Naive thymus-derived CD4-positive, alpha-beta T cell (primary cell): ENCODE measurements around the gene CLNK. TPM values are rescaled to one million over a fixed set of nuclear protein-coding genes. Genes with fewer than 3 reads are reported as not detected.
"Not testable (repeated sequence)": the region's sequence is repeated elsewhere in the genome, so short reads cannot be mapped to it uniquely, and the experiment has no call there.

ENCODE experiments used
- ATAC-seq: fragments of 150-1000 bp; cut with Tn5 transposase; 2 replicates; pipeline ENCODE4 v1.10.0; 2021; ENCODE audit warnings: mild to moderate bottlenecking, moderate library complexity
- CTCF ChIA-PET: fragments of 350-600 bp; sonication (Branson Sonifier 250); formaldehyde crosslinking; loops from one replicate; lab custom pipeline; 2021; ENCODE audit warnings: antibody characterized with exemption; lab: Charles Lee
- POLR2A ChIA-PET: fragments of 350-600 bp; sonication (Branson Sonifier 250); formaldehyde crosslinking; loops from one replicate; lab custom pipeline; 2021; ENCODE audit warnings: antibody characterized with exemption, inconsistent platforms; lab: Charles Lee
- DNase-seq, 9 donors: peaks; one replicate each; pipeline versions ENCODE4 v3.0.0 to v3.0.0-alpha.2; 2020 to 2022; ENCODE audit warnings: mixed read lengths in 1 of 9
- H3K27ac ChIP-seq: one replicate; pipeline ENCODE4 v1.7.0; 2013; ENCODE audit warnings: mild to moderate bottlenecking, low read depth, low read length, moderate library complexity
- H3K27me3 ChIP-seq, 2 donors: one replicate each; pipeline ENCODE4 v1.7.0; 2013; ENCODE audit warnings: low read length in 2 of 2, mild to moderate bottlenecking in 2 of 2, moderate library complexity in 2 of 2; ENCODE audit not compliant: control insufficient read depth in 2 of 2, insufficient read depth in 2 of 2
- H3K36me3 ChIP-seq, 3 experiments: 1 replicate in 2 of 3; 2 replicates in 1 of 3; pipeline ENCODE4 v1.7.0; 2013; ENCODE audit warnings: low read length in 3 of 3, mild to moderate bottlenecking in 3 of 3, moderate library complexity in 1 of 3; ENCODE audit not compliant: insufficient read depth in 3 of 3, control insufficient read depth in 2 of 3
- H3K4me1 ChIP-seq, 2 donors: one replicate each; pipeline ENCODE4 v1.7.0; 2013; ENCODE audit warnings: low read length in 2 of 2, mild to moderate bottlenecking in 2 of 2, moderate library complexity in 1 of 2; ENCODE audit not compliant: control insufficient read depth in 2 of 2, insufficient read depth in 2 of 2
- H3K4me3 ChIP-seq: 2 replicates; pipeline ENCODE4 v1.7.0; 2013; ENCODE audit warnings: mild to moderate bottlenecking, low read length
- H3K9me3 ChIP-seq, 3 experiments: 1 replicate in 2 of 3; 2 replicates in 1 of 3; pipeline ENCODE4 v1.7.0; 2013; ENCODE audit warnings: low read length in 3 of 3; ENCODE audit not compliant: control insufficient read depth in 2 of 3
- H3K27ac Mint-ChIP-seq, 9 donors: one replicate each; pipeline ENCODE4 v1.8.0; 2020 to 2022; ENCODE audit warnings: mixed read lengths in 9 of 9, mild to moderate bottlenecking in 8 of 9, moderate library complexity in 5 of 9, inconsistent platforms in 2 of 9
- H3K27me3 Mint-ChIP-seq, 5 donors: one replicate each; pipeline ENCODE4 v1.8.0; 2021 to 2022; ENCODE audit warnings: mixed read lengths in 5 of 5, mild to moderate bottlenecking in 1 of 5
- H3K36me3 Mint-ChIP-seq, 5 donors: one replicate each; pipeline ENCODE4 v1.8.0; 2020 to 2022; ENCODE audit warnings: mixed read lengths in 5 of 5, mild to moderate bottlenecking in 3 of 5, inconsistent platforms in 1 of 5
- H3K4me1 Mint-ChIP-seq, 7 donors: one replicate each; pipeline ENCODE4 v1.8.0; 2020 to 2022; ENCODE audit warnings: mixed read lengths in 7 of 7, mild to moderate bottlenecking in 3 of 7, inconsistent platforms in 1 of 7
- H3K4me3 Mint-ChIP-seq, 10 donors: one replicate each; pipeline ENCODE4 v1.8.0; 2020 to 2022; ENCODE audit warnings: mild to moderate bottlenecking in 10 of 10, mixed read lengths in 10 of 10, moderate library complexity in 6 of 10, inconsistent platforms in 2 of 10
- H3K9me3 Mint-ChIP-seq, 11 donors: one replicate each; pipeline ENCODE4 v1.8.0; 2020 to 2022; ENCODE audit warnings: mixed read lengths in 11 of 11, mild to moderate bottlenecking in 4 of 11, inconsistent platforms in 1 of 11, moderate library complexity in 1 of 11
- intact Hi-C, 2 donors: fragments of 100-400 bp; cut with micrococcal nuclease; formaldehyde crosslinking; loops; one replicate each; pipeline ENCODE4 v1.15.1; 2023
- polyA plus RNA-seq, 2 donors: library from polyadenylated mRNA; unstranded; fragments of 300-500 nt; fragmentation: Illumina TruSeq; gene quantifications; one replicate each; pipeline ENCODE4 v1.2.3, GENCODE V29; 2021
- total RNA-seq, 6 experiments: library from RNA in 5 of 6; stranded (reverse) in 5 of 6; gene quantifications; 1 replicate in 5 of 6; 2 replicates in 1 of 6; pipeline ENCODE4 v1.2.3 and lab custom pipeline; 2021 to 2026

The CLNK gene
- total and polyA plus RNA-seq, 7 experiments from 2014 or later, result 0.13 to 0.66 (median 0.22) TPM; not detected in 4

GRCh38 chr4:10619855-10620254 is 64.7 kb downstream of the CLNK start:
- intact Hi-C loops, result no loop called here
- no peaks in the 10 kb centered on the region for H3K36me3 Mint-ChIP-seq
- POLR2A ChIA-PET, result no interaction called here

GRCh38 chr4:10619220-10619619 is 65.3 kb downstream of the CLNK start:
- Histone ChIP-seq H3K36me3 (no peaks in the 10 kb centered on the region), H3K4me3 (no peak overlapping the region), H3K4me1 (no peaks in the 10 kb centered on the region), H3K27ac (no peak overlapping the region), H3K9me3 (no peaks in the 10 kb centered on the region), H3K27me3 (no peaks in the 10 kb centered on the region)
- Mint-ChIP-seq H3K27ac (no peak overlapping the region), H3K27me3 (peaks cover 0 to 14% (median 4%) of the 10 kb centered on the region in 5 donors), H3K4me3 (no peak overlapping the region), H3K9me3 (no peaks in the 10 kb centered on the region), H3K4me1 (peaks cover 0 to 8% (median 0%) of the 10 kb centered on the region in 7 donors), H3K36me3 (no peaks in the 10 kb centered on the region)
- ATAC-seq, result no peak
- POLR2A ChIA-PET, result no interaction called here
- intact Hi-C loops, result no loop called here
- no peak for DNase-seq
- CTCF ChIA-PET, result no interaction called here

More at GRCh38 chr4:10619855-10620254, 64.7 kb downstream of the CLNK start:
- H3K4me3 Mint-ChIP-seq, result no peak overlapping the region
- Histone ChIP-seq H3K4me3 (no peak overlapping the region), H3K9me3 (no peaks in the 10 kb centered on the region), H3K27ac (no peak overlapping the region), H3K4me1 (no peaks in the 10 kb centered on the region), H3K36me3 (no peaks in the 10 kb centered on the region), H3K27me3 (no peaks in the 10 kb centered on the region)
- DNase-seq, result no peak
- no peaks in the 10 kb centered on the region for H3K9me3 Mint-ChIP-seq
- H3K27me3 Mint-ChIP-seq, result peaks cover 0 to 14% (median 4%) of the 10 kb centered on the region in 5 donors
- H3K4me1 Mint-ChIP-seq, result peaks cover 0 to 8% (median 0%) of the 10 kb centered on the region in 7 donors
- no peak overlapping the region for H3K27ac Mint-ChIP-seq
- no peak for ATAC-seq
- CTCF ChIA-PET, result no interaction called here

GRCh38 chr4:10614926-10615325 is 69.6 kb downstream of the CLNK start:
- H3K4me1 ChIP-seq, H3K27ac ChIP-seq, H3K36me3 Mint-ChIP-seq, DNase-seq, intact Hi-C loops, CTCF ChIA-PET, ATAC-seq, H3K4me1 Mint-ChIP-seq, POLR2A ChIA-PET, H3K4me3 ChIP-seq, H3K9me3 ChIP-seq, H3K27me3 ChIP-seq, H3K4me3 Mint-ChIP-seq, H3K27ac Mint-ChIP-seq, H3K36me3 ChIP-seq, H3K9me3 Mint-ChIP-seq: not testable (repeated sequence)
- peaks cover 0 to 10% (median 4%) of the 10 kb centered on the region in 5 donors for H3K27me3 Mint-ChIP-seq

GRCh38 chr4:10613926-10614478 is 70.6 kb downstream of the CLNK start:
- H3K27me3 ChIP-seq, result no peaks in the 10 kb centered on the region
- no peaks in the 10 kb centered on the region for H3K36me3 ChIP-seq
- no peaks in the 10 kb centered on the region for H3K4me1 ChIP-seq
- no peak for ATAC-seq
- peaks cover 0 to 10% (median 4%) of the 10 kb centered on the region in 5 donors for H3K27me3 Mint-ChIP-seq
- no peaks in the 10 kb centered on the region for H3K36me3 Mint-ChIP-seq
- ChIA-PET POLR2A (no interaction called here), CTCF (no interaction called here)
- H3K9me3 ChIP-seq, result no peaks in the 10 kb centered on the region
- intact Hi-C loops, result no loop called here
- H3K4me1 Mint-ChIP-seq, result peaks cover 0 to 2% (median 0%) of the 10 kb centered on the region in 7 donors
- H3K4me3 ChIP-seq, result no peak overlapping the region
- H3K27ac ChIP-seq, result no peak overlapping the region
- no peak overlapping the region for H3K27ac Mint-ChIP-seq
- DNase-seq, result no peak
- H3K9me3 Mint-ChIP-seq, result no peaks in the 10 kb centered on the region
- no peak overlapping the region for H3K4me3 Mint-ChIP-seq

- Histone ChIP-seq H3K4me1 (no peaks in the 10 kb centered on the region), H3K36me3 (no peaks in the 10 kb centered on the region), H3K27me3 (no peaks in the 10 kb centered on the region), H3K9me3 (no peaks in the 10 kb centered on the region), H3K4me3 (no peak overlapping the region), H3K27ac (no peak overlapping the region)
- Mint-ChIP-seq H3K9me3 (no peaks in the 10 kb centered on the region), H3K27me3 (peaks cover 0 to 7% (median 4%) of the 10 kb centered on the region in 5 donors), H3K4me3 (no peak overlapping the region), H3K27ac (peak overlapping the region in 1 of 9 donors; percentile 48), H3K36me3 (no peaks in the 10 kb centered on the region), H3K4me1 (peaks cover 0 to 3% (median 0%) of the 10 kb centered on the region in 7 donors)
- ATAC-seq, result no peak
- ChIA-PET CTCF (no interaction called here), POLR2A (no interaction called here)
- DNase-seq, result no peak
- intact Hi-C loops, result no loop called here
Measured at GRCh38 chr4:10612476-10612875, 72.1 kb downstream of the CLNK start.

- no peaks in the 10 kb centered on the region for H3K36me3 ChIP-seq
- DNase-seq (no peak), ATAC-seq (no peak)
- intact Hi-C loops, result no loop called here
- H3K27me3 ChIP-seq, result no peaks in the 10 kb centered on the region
- Mint-ChIP-seq H3K27ac (no peak overlapping the region), H3K4me3 (no peak overlapping the region), H3K4me1 (peaks cover 0 to 3% (median 0%) of the 10 kb centered on the region in 7 donors), H3K27me3 (peaks cover 0 to 7% (median 4%) of the 10 kb centered on the region in 5 donors), H3K36me3 (no peaks in the 10 kb centered on the region), H3K9me3 (no peaks in the 10 kb centered on the region)
- ChIA-PET POLR2A (no interaction called here), CTCF (interaction anchor here (0.6 kb wide), 1 partner anchor 46 kb away, joined by 3 read pairs; no protein-coding TSS in a partner anchor)
- no peak overlapping the region for H3K4me3 ChIP-seq
- H3K9me3 ChIP-seq, result no peaks in the 10 kb centered on the region
- no peaks in the 10 kb centered on the region for H3K4me1 ChIP-seq
- H3K27ac ChIP-seq, result no peak overlapping the region
Measured at GRCh38 chr4:10611673-10612072, 72.9 kb downstream of the CLNK start.
